Smooth muscle cell of trachea (primary cell): ENCODE measurements around the gene TRAF4. TPM values are rescaled to one million over a fixed set of nuclear protein-coding genes. Genes with fewer than 3 reads are reported as not detected.

Experiments used
- total RNA-seq: library from RNA; depleted of rRNA; stranded (reverse); fragments of >200 nt; gene quantifications from 2 replicates; pipeline ENCODE4 v1.2.1, GENCODE V29; 2014

Gene TRAF4, protein sequence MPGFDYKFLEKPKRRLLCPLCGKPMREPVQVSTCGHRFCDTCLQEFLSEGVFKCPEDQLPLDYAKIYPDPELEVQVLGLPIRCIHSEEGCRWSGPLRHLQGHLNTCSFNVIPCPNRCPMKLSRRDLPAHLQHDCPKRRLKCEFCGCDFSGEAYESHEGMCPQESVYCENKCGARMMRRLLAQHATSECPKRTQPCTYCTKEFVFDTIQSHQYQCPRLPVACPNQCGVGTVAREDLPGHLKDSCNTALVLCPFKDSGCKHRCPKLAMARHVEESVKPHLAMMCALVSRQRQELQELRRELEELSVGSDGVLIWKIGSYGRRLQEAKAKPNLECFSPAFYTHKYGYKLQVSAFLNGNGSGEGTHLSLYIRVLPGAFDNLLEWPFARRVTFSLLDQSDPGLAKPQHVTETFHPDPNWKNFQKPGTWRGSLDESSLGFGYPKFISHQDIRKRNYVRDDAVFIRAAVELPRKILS
- total RNA-seq, result 14.3 and 26.8 TPM in 2 replicates

DNA sequence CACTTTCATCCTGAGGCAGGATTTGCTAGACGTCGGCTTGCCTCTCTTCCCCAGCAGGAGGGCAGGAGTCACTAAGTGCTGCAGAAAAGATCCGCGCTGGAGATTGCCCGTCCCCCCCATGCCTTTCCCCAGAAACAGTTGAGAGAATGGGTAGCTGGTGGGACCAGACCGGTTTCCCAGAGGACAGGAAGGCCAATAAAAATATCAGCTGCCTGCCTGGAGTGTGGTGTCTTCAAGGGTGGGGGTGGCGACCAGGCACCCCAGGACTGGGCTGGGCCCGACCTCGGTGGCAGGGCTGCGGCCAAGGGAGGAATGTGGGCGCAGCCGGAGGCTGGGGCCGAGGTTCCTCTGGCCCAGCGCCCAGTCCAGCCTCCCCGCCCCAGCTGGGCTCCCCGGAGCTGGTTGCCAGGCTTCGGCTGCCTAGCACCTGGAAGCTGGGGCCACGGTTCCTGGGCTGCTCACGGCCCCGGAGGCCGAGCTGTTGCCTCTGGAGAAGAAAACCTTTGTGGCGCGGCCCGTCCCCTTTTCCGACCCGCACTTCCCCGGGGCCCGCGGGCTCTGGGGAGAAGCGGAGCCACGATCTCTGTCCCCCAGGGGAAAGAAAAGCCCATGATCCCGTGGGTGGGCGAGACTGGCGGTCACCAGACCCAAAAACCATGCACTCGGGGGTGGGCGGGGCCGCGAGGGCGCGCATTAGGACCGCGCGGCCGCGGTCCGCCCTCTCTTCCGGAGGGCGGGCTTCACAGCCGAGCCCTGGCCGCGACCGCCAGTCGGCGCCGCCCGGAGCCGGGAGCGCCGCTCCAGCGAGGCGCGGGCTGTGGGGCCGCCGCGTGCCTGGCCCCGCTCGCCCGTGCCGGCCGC is at the start of gene TRAF4:
Gene TRAF4 (plus strand): TSS at position 769 of the 861 bp plus-strand sequence. CDS start 102 bp downstream, outside the sequence.

DNA sequence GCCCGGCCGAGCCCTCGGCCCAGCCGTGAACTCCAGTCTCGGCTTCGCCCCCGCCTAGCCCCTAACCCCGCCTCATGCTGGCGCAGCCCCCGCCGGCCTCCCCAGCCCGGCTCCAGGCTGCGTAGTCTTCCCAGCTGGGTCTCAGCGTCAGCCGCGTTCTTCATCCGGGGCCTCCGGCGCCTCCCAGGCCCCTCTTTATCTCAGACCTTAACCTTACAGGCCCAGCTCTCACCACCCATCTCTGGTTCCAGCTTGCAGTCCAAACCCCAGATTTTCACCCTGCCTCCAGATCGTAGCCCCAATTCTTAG is 32.1 kb upstream of the TRAF4 start, which contains the start of gene PROCA1:
Gene PROCA1 (minus strand): TSS at position 166 of the 309 bp plus-strand sequence. CDS start 228 bp downstream, outside the sequence.

DNA sequence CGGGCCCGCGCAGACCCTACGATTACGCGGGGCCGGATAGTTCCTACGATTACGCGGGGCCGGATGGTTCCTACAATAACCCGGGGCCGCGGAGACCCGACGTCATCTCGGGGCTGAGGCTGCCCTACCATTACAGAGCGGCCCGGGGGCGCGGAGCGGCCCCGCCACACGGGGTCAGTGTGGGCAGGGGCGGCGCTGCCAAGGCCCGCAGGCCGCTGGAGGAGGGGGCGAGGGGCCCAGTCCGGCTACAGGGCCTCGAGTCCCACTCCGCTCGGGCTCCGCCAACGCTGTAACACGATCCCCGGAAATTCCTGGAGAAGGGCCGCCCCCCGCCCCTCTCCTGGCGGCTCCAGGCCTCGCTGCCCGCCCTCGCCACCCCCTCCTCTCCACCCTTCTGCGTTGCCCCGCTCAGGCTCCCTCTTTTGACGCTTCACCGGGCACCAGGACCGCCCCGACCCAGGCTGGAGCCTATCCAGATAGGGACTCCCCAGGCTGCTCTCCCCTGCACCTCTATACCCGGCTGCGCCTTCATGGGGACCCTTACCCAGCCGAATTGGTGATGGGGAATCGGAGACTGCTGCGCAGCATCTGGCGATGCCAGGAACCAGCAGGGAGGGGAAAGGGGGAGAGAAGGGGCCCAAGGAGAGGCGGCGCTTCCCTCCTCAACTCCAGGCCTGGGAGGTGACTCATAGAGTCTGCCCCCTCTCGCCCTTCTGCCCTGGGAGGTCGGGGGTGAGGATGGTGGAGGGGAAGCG is 26.1 kb upstream of the TRAF4 start, which contains the start of gene RAB34:
Gene RAB34 (minus strand): TSS at position 291 of the 755 bp plus-strand sequence. CDS start 602 bp downstream, outside the sequence.

DNA sequence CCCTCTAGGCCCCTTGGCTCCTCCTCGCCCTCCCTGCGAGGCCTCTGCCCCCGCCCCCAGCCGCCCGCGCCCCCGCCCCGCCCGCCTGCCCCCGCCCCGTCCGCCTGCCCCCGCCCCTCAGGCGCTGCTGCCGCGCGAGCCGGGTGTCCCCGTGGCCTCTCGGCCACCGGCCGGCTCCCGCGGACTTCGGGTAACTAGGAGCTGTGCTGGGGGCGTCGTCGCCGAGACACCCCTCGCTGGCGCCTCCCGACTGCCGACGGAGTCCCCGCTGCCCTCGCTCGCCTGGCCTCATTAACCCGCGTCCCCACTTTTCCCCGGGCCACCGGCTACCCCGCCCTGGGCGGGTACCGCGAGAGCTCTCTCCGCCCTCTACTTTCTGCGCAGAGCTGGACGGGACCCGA is 17.6 kb upstream of the TRAF4 start, which contains the start of gene TLCD1:
Gene TLCD1 (minus strand): TSS at position 8 of the 401 bp plus-strand sequence. CDS start 136 bp downstream, outside the sequence.

DNA sequence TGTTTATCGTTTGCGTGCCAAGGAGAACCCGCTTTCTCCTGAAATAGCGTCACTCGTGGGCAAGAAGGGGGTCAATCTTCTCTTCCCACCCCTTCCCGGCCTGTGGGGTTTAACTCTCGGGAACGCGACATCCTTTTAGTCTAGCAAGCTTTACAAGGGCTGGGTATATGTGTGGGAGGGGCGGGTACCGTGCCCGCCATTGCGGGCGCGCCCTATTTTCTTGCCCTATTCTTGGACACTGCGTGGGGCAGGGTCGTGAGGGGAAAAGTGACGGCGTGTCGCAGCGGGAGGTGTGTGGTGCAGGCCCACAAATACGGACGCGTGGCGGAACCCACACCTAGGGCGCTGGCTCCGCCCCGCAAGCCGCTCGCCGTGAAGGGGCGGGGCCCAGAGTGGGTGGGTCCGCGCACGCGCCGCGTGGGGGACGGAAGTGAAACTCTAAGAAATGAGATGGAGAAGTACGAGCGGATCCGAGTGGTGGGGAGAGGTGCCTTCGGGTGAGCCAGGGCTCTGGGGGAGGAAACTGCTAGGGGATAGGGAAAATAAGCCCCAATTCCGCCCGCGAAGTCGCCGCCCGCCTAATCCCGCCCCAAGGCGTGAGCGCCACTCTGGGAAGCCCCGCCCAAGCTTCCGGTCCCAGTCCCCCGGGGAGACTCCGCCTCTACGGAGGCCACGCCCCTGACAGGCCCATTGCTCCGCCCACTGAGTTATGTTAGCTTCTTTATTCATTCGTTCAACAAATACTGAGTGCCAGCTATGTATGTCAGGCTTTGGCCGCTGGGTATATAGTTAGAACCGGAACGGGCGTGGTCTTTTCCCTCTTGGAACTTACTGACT is 15.2 kb upstream of the TRAF4 start, which contains the start of gene NEK8:
Gene NEK8 (plus strand): TSS at position 425 of the 837 bp plus-strand sequence. CDS start 26 bp downstream, at position 451.

Other genes with a start within 250 kb of the TRAF4 start
- gene FOXN1, start 237.7 kb upstream of the TRAF4 start, total RNA-seq, result not detected in 2 replicates
- 18.0 and 43.2 TPM in 2 replicates for gene UNC119, start 191.4 kb upstream of the TRAF4 start, total RNA-seq
- gene PIGS, start 172.5 kb upstream of the TRAF4 start, total RNA-seq, result 61.2 and 78.9 TPM in 2 replicates
- gene ALDOC, start 167.1 kb upstream of the TRAF4 start, total RNA-seq, result 72.4 and 98.9 TPM in 2 replicates
- gene SPAG5, start 145.0 kb upstream of the TRAF4 start, total RNA-seq, result 5.6 and 46.1 TPM in 2 replicates
- 5.1 and 5.8 TPM in 2 replicates for gene RSKR, start 129.8 kb upstream of the TRAF4 start, total RNA-seq
- gene BLTP2, start 98.9 kb upstream of the TRAF4 start, total RNA-seq, result 154 and 173 TPM in 2 replicates
- gene SDF2, start 82.1 kb upstream of the TRAF4 start, total RNA-seq, result 49.8 and 56.4 TPM in 2 replicates
- 55.9 and 59.9 TPM in 2 replicates for gene SUPT6H, start 81.8 kb upstream of the TRAF4 start, total RNA-seq
- gene PROCA1, start 32.1 kb upstream of the TRAF4 start, total RNA-seq, result 1.9 and 3.1 TPM in 2 replicates
- gene RAB34, start 26.1 kb upstream of the TRAF4 start, total RNA-seq, result 239 and 240 TPM in 2 replicates
- gene RPL23A, start 24.0 kb upstream of the TRAF4 start, total RNA-seq, result 437 and 574 TPM in 2 replicates
- 4.1 and 7.1 TPM in 2 replicates for gene TLCD1, start 17.8 kb upstream of the TRAF4 start, total RNA-seq
- gene NEK8, start 15.2 kb upstream of the TRAF4 start, total RNA-seq, result 4.4 and 5.6 TPM in 2 replicates
- gene FAM222B, start 98.8 kb downstream of the TRAF4 start, total RNA-seq, result 4.0 and 5.2 TPM in 2 replicates
- gene ERAL1, start 111.0 kb downstream of the TRAF4 start, total RNA-seq, result 32.7 and 35.4 TPM in 2 replicates
- 57.9 and 64.6 TPM in 2 replicates for gene FLOT2, start 153.7 kb downstream of the TRAF4 start, total RNA-seq
- gene DHRS13, start 159.1 kb downstream of the TRAF4 start, total RNA-seq, result 7.0 and 10.3 TPM in 2 replicates
- gene PHF12, start 207.5 kb downstream of the TRAF4 start, total RNA-seq, result 16.1 and 22.5 TPM in 2 replicates